SK-N-SH (cell line): ENCODE measurements around the gene CNTN4. TPM values are rescaled to one million over a fixed set of nuclear protein-coding genes. Genes with fewer than 3 reads are reported as not detected.
A peak's percentile ranks its signal among the peaks of the same experiment; 100 is the strongest.

ENCODE experiments used
- CTCF ChIA-PET: fragments of 300-600, 350-600 bp; formaldehyde crosslinking; extraction: SDS; loops from one replicate; lab custom pipeline; 2021; lab: Yijun Ruan, JAX
- POLR2A ChIA-PET: fragments of 350-600 bp; sonication (Branson Sonifier 250); formaldehyde crosslinking; extraction: SDS; loops from one replicate; lab custom pipeline; 2020; ENCODE audit warnings: antibody characterized with exemption, inconsistent platforms; lab: Yijun Ruan, JAX
- DNase-seq: peaks from one replicate; pipeline ENCODE4 v3.0.0; 2012
- H2AFZ ChIP-seq: fragments of 200-600 bp; sonication (generic); 2 replicates; pipeline ENCODE4 v1.8.1; 2016; ENCODE audit warnings: antibody characterized with exemption, mild to moderate bottlenecking, low read depth
- H3F3A ChIP-seq: fragments of 200-600 bp; sonication (generic); replicated peaks from 2 replicates; pipeline ENCODE3; 2016; ENCODE audit warnings: antibody characterized with exemption, mild to moderate bottlenecking; ENCODE audit not compliant: insufficient read depth
- H3K27ac ChIP-seq, 2 experiments: fragments of 200-500 bp in 1 of 2; fragments of 200-600 bp in 1 of 2; sonication (Bioruptor generic) in 1 of 2; sonication (generic), shearing (Covaris generic) in 1 of 2; 2 replicates each; pipeline versions ENCODE4 v1.5.1 to v1.6.1; 2014 to 2016; ENCODE audit warnings: low read depth in 2 of 2, inconsistent platforms in 1 of 2, low read length in 1 of 2, mild to moderate bottlenecking in 1 of 2, mixed read lengths in 1 of 2
- H3K27me3 ChIP-seq: fragments of 200-600 bp; sonication (generic), shearing (Covaris generic); 2 replicates; pipeline ENCODE4 v1.6.1; 2016; ENCODE audit warnings: mixed run types; ENCODE audit not compliant: insufficient read depth
- H3K36me3 ChIP-seq, 2 experiments: fragments of 200-500 bp in 1 of 2; fragments of 200-600 bp in 1 of 2; sonication (Bioruptor generic) in 1 of 2; sonication (generic) in 1 of 2; replicated peaks in 1 of 2; 2 replicates each; pipeline versions ENCODE3 to v1.5.1; 2014 to 2016; ENCODE audit warnings: low read length in 1 of 2, mild to moderate bottlenecking in 1 of 2; ENCODE audit not compliant: insufficient read depth in 2 of 2, control insufficient read depth in 1 of 2
- H3K4me1 ChIP-seq, 2 experiments: fragments of 200-500 bp in 1 of 2; fragments of 200-600 bp in 1 of 2; sonication (Bioruptor generic) in 1 of 2; sonication (generic), shearing (Covaris generic) in 1 of 2; 2 replicates each; pipeline versions ENCODE4 v1.5.1 to v1.6.1; 2014 to 2016; ENCODE audit warnings: low read depth in 1 of 2, low read length in 1 of 2, mixed run types in 1 of 2; ENCODE audit not compliant: insufficient read depth in 2 of 2, control insufficient read depth in 1 of 2
- H3K4me2 ChIP-seq: fragments of 200-600 bp; sonication (generic), shearing (Covaris generic); 2 replicates; pipeline ENCODE4 v1.6.1; 2017; ENCODE audit warnings: mixed run types
- H3K4me3 ChIP-seq, 2 experiments: fragments of 200-500 bp in 1 of 2; fragments of 200-600 bp in 1 of 2; sonication (Bioruptor generic) in 1 of 2; sonication (generic), shearing (Covaris generic) in 1 of 2; 2 replicates each; pipeline versions ENCODE4 v1.5.1 to v1.8.1; 2014 to 2016; ENCODE audit warnings: low read depth in 2 of 2, inconsistent platforms in 1 of 2, low read length in 1 of 2, mild to moderate bottlenecking in 1 of 2, mixed read lengths in 1 of 2, moderate library complexity in 1 of 2
- H3K79me2 ChIP-seq: fragments of 200-600 bp; sonication (generic); 2 replicates; pipeline ENCODE4 v1.8.1; 2017; ENCODE audit warnings: mild to moderate bottlenecking; ENCODE audit not compliant: insufficient read depth
- H3K9ac ChIP-seq: fragments of 200-600 bp; sonication (generic); 2 replicates; pipeline ENCODE4 v1.6.1; 2017; ENCODE audit warnings: mixed run types
- H3K9me2 ChIP-seq: fragments of 200-600 bp; sonication (generic); 2 replicates; pipeline ENCODE4 v1.6.1; 2017; ENCODE audit warnings: mixed run types
- H3K9me3 ChIP-seq: fragments of 200-600 bp; sonication (generic); 2 replicates; pipeline ENCODE4 v1.6.1; 2017; ENCODE audit warnings: mixed run types, mild to moderate bottlenecking, moderate library complexity
- H4K20me1 ChIP-seq: fragments of 200-600 bp; sonication (generic); 2 replicates; pipeline ENCODE4 v1.6.1; 2017; ENCODE audit warnings: mild to moderate bottlenecking, mixed run types; ENCODE audit not compliant: insufficient read depth
- ELF1 ChIP-seq: IDR thresholded peaks from 2 replicates; pipeline ENCODE4 v1.4.0; 2012
- EP300 ChIP-seq, 2 experiments: IDR thresholded peaks; 2 replicates each; pipeline versions ENCODE4 v1.4.0 to v1.6.1; 2012; ENCODE audit warnings: borderline replicate concordance in 1 of 2, low read depth in 1 of 2, low read length in 1 of 2
- FOSL2 ChIP-seq: IDR thresholded peaks from 2 replicates; pipeline ENCODE4 v1.4.0; 2012; ENCODE audit warnings: low read depth, mild to moderate bottlenecking, moderate library complexity, borderline replicate concordance
- FOXM1 ChIP-seq: IDR thresholded peaks from 2 replicates; pipeline ENCODE4 v1.4.0; 2012; ENCODE audit warnings: low read depth, mild to moderate bottlenecking
- GABPA ChIP-seq: IDR thresholded peaks from 2 replicates; pipeline ENCODE4 v1.4.0; 2012; ENCODE audit warnings: low read depth, mild to moderate bottlenecking
- GATA2 ChIP-seq: sonication (generic); formaldehyde crosslinking; IDR thresholded peaks from 2 replicates; pipeline ENCODE4 v1.5.0; 2020; ENCODE audit warnings: mild to moderate bottlenecking, missing genetic modification reagents
- IRF3 ChIP-seq: fragments of 150-350 bp; IDR thresholded peaks from 2 replicates; pipeline ENCODE4 v1.6.1; 2016; ENCODE audit warnings: mild to moderate bottlenecking, low read depth, low read length
- JUND ChIP-seq: IDR thresholded peaks from 2 replicates; pipeline ENCODE4 v1.4.0; 2012
- MAX ChIP-seq: IDR thresholded peaks from 2 replicates; pipeline ENCODE4 v1.4.0; 2012; ENCODE audit warnings: low read depth
- NFIC ChIP-seq: IDR thresholded peaks from 2 replicates; pipeline ENCODE4 v1.4.0; 2012; ENCODE audit warnings: borderline replicate concordance
- POLR2AphosphoS5 ChIP-seq: IDR thresholded peaks from 2 replicates; pipeline ENCODE4 v1.6.1; 2012; ENCODE audit warnings: low read depth, low read length
- RAD21 ChIP-seq: IDR thresholded peaks from 2 replicates; pipeline ENCODE4 v1.6.1; 2012; ENCODE audit warnings: mild to moderate bottlenecking, low read length
- RFX5 ChIP-seq: IDR thresholded peaks from 2 replicates; pipeline ENCODE4 v1.6.1; 2012; ENCODE audit warnings: mild to moderate bottlenecking, improper control_type of control experiment, low read length
- RXRA ChIP-seq: IDR thresholded peaks from 2 replicates; pipeline ENCODE4 v1.4.0; 2012; ENCODE audit warnings: low read depth, mild to moderate bottlenecking, borderline replicate concordance
- USF2 ChIP-seq: fragments of 150-350 bp; IDR thresholded peaks from 2 replicates; pipeline ENCODE4 v1.6.1; 2017; ENCODE audit warnings: antibody characterized with exemption, low read length, low read depth, borderline replicate concordance
- ZBTB33 ChIP-seq: IDR thresholded peaks from 2 replicates; pipeline ENCODE4 v1.4.0; 2012; ENCODE audit warnings: low read depth, borderline replicate concordance
- WGBS: methylation state at CpG from one replicate; pipeline ENCODE4 v1.1.6; 2017; ENCODE audit warnings: low lambda C conversion rate; 5-methylcytosine and 5-hydroxymethylcytosine counted together
- polyA plus RNA-seq, 3 experiments: library from polyadenylated mRNA; depleted of rRNA; stranded (reverse); fragments of >200 nt; gene quantifications; 2 replicates each; pipeline ENCODE4 v1.2.3, GENCODE V29; 2012

The CNTN4 gene
- polyA plus RNA-seq, 1 of the 3 experiments (the other 2 are of a cell fraction), result 0.12 TPM

- no peak for DNase-seq
- ChIA-PET CTCF (interaction anchor here (0.6 kb wide), 1 partner anchor 1173 kb away, joined by 3 read pairs; no protein-coding TSS in a partner anchor), POLR2A (no interaction called here)
- Histone ChIP-seq H3K9me2 (no peaks in the 10 kb centered on the region), H2AFZ (no peak overlapping the region), H3K4me2 (no peak overlapping the region), H3K4me1 (peaks cover 0 to 8% of the 10 kb centered on the region in 2 experiments; a peak in 1 of 4 replicates), H3K9me3 (0 out of 2 replicates have a peak, but pooled peaks cover 4% of the 10 kb centered on the region), H3K27me3 (no peaks in the 10 kb centered on the region), H3K27ac (no peak overlapping the region), H3K9ac (no peak overlapping the region), H3K4me3 (no peak overlapping the region), H3K36me3 (no peaks in the 10 kb centered on the region), H4K20me1 (no peaks in the 10 kb centered on the region), H3F3A (no peaks in the 10 kb centered on the region), H3K79me2 (no peaks in the 10 kb centered on the region)
- WGBS, result 50% methylated on average over 1 of the region's 28 CpGs
- no peak for TF ChIP-seq JUND
- no peak for TF ChIP-seq ZBTB33
These were observed 253.6 kb downstream of the CNTN4 start for GRCh38 chr3:2352134-2352762.

GRCh38 chr3:2354702-2355101 is 256.0 kb downstream of the CNTN4 start:
- TF ChIP-seq RFX5 (no peak), POLR2AphosphoS5 (no peak), EP300 (IDR thresholded peaks at IDR 0.05; ENCODE audit: borderline replicate concordance in 1 of 2, low read depth in 1 of 2, low read length in 1 of 2) (peak in 1 of 2 experiments; percentile 16; a peak in 1 of 4 replicates)
- no peaks in the 10 kb centered on the region for H4K20me1 ChIP-seq
- no peaks in the 10 kb centered on the region for H3K79me2 ChIP-seq
- H3K4me1 ChIP-seq, result peaks cover 0 to 8% of the 10 kb centered on the region in 2 experiments; a peak in 1 of 4 replicates
- no peaks in the 10 kb centered on the region for H3K27me3 ChIP-seq
- no peaks in the 10 kb centered on the region for H3F3A ChIP-seq
- no peak overlapping the region for H3K4me3 ChIP-seq
- CTCF ChIA-PET, result interaction anchor here (1.5 to 2.2 kb wide), 2 partner anchors 9 to 19 kb away, joined by 3 to 9 read pairs; no protein-coding TSS in a partner anchor
- H3K9me3 ChIP-seq, result 0 out of 2 replicates have a peak, but pooled peaks cover 4% of the 10 kb centered on the region
- no peak overlapping the region for H3K9ac ChIP-seq
- POLR2A ChIA-PET, result no interaction called here
- 0% methylated on average over 1 of the region's 1 CpG for WGBS
- H2AFZ ChIP-seq, result no peak overlapping the region
- no peaks in the 10 kb centered on the region for H3K36me3 ChIP-seq
- H3K27ac ChIP-seq, result no peak overlapping the region
- no peak overlapping the region for H3K4me2 ChIP-seq
- no peaks in the 10 kb centered on the region for H3K9me2 ChIP-seq
- peak; percentile 60 for DNase-seq

GRCh38 chr3:2356298-2356950 is 257.8 kb downstream of the CNTN4 start:
- no peak overlapping the region for H3K4me3 ChIP-seq
- CTCF ChIA-PET, result no interaction called here
- H2AFZ ChIP-seq, result no peak overlapping the region
- H3K9me3 ChIP-seq, result 0 out of 2 replicates have a peak, but pooled peaks cover 2% of the 10 kb centered on the region
- POLR2A ChIA-PET, result no interaction called here
- H3K79me2 ChIP-seq, result no peaks in the 10 kb centered on the region
- no peaks in the 10 kb centered on the region for H3F3A ChIP-seq
- H3K4me2 ChIP-seq, result no peak overlapping the region
- no peaks in the 10 kb centered on the region for H4K20me1 ChIP-seq
- no peak for DNase-seq
- H3K27me3 ChIP-seq, result no peaks in the 10 kb centered on the region
- WGBS, result 43% methylated on average over 3 of the region's 3 CpGs
- no peak overlapping the region for H3K27ac ChIP-seq
- no peaks in the 10 kb centered on the region for H3K36me3 ChIP-seq
- H3K4me1 ChIP-seq, result peaks cover 0 to 8% of the 10 kb centered on the region in 2 experiments; a peak in 1 of 4 replicates
- H3K9ac ChIP-seq, result no peak overlapping the region
- no peaks in the 10 kb centered on the region for H3K9me2 ChIP-seq
- TF ChIP-seq EP300 (IDR thresholded peaks at IDR 0.05; ENCODE audit: borderline replicate concordance in 1 of 2, low read depth in 1 of 2, low read length in 1 of 2) (no peak), FOXM1 (no peak), RXRA (no peak), FOSL2 (no peak), NFIC (no peak), POLR2AphosphoS5 (no peak), GABPA (no peak), USF2 (no peak), GATA2 (no peak), IRF3 (no peak), MAX (no peak), ELF1 (no peak), RAD21 (no peak), JUND (no peak)
